Measurements from ENCODE around the gene PARP9.
A peak's percentile ranks its signal among the peaks of the same experiment; 100 is the strongest.
"Not testable (repeated sequence)": the region's sequence is repeated elsewhere in the genome, so short reads cannot be mapped to it uniquely, and the experiment has no call there.

PARP9 gene

DNA sequence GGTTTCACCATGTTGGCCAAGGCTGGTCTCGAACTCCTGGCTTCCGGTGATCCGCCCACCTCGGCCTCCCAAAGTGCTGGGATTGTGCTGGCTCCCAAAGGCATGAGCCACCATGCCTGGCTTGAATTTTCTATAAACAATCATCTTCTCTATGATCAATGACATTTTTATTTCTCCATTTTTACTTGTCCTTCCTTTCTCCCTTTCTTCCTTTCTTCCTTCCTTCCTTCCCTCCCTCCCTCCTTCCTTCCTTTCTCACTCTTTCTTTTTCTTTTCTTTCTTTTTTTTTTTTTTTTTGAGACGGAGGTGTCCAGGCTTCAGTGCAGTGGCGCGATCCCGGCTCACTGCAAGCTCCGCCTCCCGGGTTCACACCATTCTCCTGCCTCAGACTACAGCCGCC lies 40.8 kb downstream of the PARP9 start:
- no peak for DNase-seq (ENCODE audit: low read depth in 4 of 4, low spot score in 1 of 4)

DNA sequence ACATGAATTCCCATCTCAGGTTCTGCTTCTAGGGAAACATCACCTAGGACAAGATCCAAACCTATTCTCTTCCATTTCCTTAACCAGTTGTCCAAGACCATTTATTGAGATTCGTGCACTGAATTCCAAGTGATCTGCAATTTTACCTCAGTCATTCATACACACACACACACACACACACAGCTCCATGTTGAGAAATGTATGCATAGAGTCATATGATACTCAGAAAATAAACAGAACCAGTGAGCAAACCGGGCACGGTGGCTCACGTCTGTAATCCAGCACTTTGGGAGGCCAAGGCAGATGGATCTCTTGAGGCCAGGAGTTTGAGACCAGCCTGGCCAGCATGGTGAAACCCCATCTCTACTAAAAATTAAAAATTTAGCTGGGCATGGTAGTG lies 43.2 kb downstream of the PARP9 start:
- no peak for DNase-seq (ENCODE audit: low read depth in 4 of 4, low spot score in 1 of 4)

DNA sequence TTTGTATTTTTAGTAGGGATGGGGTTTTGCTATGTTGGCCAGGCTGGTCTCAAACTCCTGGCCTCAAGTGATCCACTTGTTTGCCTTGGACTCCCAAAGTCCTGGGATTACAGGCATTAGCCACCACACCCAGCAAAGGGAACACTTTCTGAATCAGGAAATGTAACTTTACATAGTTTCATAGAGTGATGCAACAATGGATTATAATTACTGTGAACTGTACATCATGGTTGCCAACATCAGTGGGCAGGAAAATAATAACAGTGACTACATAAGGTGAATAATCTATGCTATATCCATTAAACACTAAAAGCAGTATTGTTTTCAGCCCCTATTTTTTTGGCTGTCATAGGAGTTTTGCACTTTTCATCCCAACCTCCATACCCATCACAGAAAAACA lies 44.4 kb downstream of the PARP9 start:
- no peak for DNase-seq (ENCODE audit: low read depth in 4 of 4, low spot score in 1 of 4)

DNA sequence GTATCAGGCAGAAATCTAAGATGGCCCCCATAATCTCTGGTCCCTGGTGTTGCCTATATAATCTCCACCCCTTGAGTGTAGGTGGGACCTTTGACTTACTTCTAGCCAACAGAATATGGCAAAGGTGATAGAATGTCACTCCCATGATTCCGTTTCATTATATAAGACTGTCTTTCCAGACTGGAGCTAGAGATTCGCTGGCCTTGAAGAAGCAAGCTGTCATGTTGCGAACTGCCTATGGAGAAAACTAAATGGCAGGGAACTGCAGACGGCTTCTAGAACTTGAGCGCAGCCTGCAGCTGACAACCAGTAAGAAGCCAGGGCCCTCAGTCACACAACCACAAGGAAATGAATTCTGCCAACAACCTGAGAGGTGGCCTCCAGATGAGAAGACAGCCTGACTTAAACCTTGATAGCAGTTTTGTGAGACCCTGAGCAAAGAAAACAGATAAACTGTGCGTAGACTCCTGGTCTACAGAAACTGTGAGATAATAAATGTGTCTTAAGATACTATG lies 47.2 kb downstream of the PARP9 start:
- no peak for DNase-seq (ENCODE audit: low read depth in 4 of 4, low spot score in 1 of 4)

DNA sequence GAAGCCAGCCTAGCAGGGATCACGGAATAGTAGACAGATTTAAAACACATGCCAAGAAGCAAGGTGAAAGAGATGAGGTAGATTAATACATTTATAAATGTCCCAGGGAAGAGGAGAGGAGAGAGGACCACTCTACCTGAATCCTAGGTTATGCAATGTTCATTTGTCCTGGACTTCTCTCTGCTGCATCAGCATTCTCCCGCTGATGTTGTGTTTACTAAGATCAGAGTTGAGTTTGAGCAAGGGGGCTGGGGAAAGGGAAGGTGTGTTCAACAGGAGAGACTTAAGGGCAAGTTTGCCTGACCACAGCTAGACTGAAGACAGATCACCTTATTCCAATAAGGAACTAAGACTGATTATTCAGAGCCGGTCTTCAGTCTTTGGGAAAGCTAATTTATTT lies 48.2 kb downstream of the PARP9 start:
- DNase-seq (ENCODE audit: low read depth in 4 of 4, low spot score in 1 of 4) = no peak

DNA sequence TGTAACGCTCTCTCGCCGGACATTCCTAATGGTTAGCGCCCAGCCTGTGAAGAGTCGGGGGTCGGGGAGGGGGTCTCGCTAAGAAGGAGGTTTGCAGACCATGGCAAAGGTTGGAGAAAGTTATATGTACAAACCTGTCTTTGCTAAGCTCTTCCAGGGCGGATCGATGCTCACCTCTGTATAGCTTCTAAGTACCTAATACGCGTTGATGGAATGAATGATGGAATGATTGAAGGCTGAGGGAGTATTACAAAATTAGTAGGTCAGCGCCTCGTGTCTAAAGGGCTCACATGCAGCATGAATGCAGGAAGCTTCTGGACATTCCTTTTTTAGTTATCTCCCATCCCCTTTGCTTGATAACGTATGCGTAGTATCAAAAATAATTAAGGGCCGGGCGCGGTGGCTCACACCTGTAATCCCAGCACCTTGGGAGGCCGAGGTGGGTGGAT lies 49.1 kb downstream of the PARP9 start:
- DNase-seq (ENCODE audit: low read depth in 4 of 4, low spot score in 1 of 4) = no peak

DNA sequence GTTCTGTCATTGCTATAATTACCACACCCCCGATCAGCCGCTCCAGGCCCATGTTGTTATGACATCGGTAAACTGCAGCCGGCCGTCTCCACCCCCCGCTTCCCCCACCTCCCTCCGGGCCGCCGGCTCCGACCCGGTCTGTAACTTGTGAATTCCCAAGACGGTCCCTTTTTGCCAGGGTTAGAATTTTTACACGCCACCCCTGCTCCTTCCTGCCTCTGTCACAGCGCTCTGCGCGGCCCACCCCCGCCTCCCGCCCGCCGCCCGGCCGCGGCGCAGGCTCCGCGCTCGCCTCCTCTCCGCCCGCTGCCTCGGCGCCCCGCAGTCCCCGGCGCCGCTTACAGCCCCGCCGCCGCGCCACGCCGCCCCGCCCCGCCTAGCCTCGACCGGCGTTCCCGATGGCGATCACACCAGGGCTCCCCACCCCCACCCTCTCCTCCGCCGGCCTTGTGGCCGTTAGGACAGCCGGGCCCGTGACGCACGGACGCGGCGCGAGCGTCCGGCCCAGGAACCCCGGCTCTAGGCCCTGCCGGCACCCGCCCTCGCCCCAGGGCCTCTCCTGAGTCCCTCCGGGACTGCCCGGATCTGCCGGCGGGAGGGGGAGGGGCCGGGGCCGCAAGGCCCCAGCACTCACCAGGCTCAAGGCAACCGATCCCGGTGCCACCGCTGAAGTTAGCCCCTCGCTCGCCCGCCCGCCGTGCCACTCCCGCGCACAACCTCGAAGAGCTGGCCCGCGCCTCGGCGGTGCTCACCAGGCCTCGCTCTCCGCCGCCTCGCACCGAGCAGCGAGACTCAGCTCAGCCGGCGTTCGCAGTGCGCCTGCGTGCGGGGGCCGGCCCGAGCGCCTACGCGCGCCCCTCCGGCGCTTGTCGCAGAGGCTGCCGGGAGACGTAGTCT lies 49.7 kb downstream of the PARP9 start, which contains the start of gene KPNA1:
TSS of gene KPNA1 (minus strand) at position 817 of the 897 bp plus-strand sequence. CDS start 18,374 bp downstream, outside the sequence.
- DNase-seq (ENCODE audit: low read depth in 4 of 4, low spot score in 1 of 4) = peak; percentile 60 to 82 (median 73)

DNA sequence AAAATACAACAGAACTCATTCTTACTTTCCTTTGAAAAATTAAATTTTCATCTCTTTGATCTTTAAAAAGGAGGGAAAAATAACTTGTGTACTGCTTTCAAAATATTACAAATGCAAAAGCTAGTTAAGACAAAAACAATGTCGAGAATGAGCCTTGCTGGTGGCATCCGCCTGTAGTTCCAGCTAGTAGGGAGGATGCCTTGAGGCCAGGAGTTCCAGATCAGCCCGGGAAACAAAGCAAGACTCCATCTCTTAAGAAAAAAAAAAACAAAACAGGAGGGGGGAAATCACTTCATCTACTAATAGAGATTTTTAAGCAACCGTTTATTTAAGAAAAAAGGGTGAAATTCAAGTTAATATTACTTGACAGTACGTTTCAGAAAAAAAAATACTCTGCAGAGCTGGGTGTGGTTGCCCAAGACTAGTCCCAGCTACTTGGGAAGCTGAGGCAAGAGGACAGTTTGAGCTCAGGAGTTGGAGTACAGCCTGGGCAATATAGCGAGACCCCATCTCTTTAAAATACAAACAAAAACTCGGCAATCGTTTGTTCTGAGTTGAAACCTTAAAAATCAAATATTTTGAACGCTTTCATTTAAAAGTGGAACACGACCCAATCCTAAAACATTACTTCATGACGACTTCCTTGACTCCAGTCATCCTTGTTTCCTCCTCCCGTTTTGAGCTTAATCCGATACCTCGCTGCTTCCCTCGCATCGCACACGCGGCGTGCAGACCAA lies 50.5 kb downstream of the PARP9 start:
- no peak for DNase-seq (ENCODE audit: low read depth in 4 of 4, low spot score in 1 of 4)

DNA sequence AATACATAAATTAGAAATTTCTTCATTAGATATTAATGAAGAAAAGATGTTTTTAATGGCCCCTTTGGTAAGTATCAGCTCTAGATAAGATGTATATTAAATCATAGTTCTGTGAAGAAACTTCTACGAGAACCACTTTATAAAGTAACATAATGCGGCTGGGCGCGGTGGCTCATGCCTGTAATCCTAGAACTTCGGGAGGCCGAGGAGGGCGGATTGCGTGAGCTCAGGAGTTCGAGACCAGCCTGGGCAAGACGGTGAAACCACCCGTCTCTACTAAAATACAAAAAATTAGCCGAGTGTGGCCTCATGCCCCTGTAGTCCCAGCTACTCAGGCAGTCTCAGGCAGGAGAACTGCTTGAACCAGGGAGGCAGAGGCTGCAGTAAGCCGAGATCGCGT lies 51.8 kb downstream of the PARP9 start:
- DNase-seq (ENCODE audit: low read depth in 4 of 4, low spot score in 1 of 4) = no peak

DNA sequence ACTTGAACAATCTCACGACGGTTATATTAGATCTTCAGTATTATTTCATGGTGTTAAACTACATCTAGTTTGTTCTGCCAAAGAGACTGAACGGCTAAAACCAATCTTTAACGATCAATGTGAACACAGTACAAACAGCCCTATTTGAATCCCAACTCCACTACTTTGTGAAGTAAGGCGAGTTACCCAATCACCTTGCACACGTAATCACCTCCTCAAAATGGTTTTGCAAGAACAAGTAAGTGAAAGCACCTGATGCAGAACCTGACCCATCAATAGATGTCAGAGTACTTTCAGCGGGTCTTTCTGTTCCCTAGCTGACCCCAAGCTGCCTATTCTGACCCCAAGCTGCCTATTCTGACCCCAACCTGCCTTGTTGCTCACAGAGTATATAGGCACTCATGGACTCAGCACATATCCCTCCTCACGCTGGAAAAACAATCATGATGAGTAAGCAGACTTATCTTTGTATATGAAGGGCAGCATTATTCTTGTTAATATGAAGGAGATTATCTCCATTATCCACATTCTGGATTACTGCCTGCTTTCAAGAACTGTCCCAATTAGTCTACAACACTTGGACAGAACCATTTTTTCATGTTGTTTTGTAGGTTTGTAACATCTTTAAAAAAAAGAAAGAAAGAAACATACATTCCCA lies 53.1 kb downstream of the PARP9 start:
- no peak for DNase-seq (ENCODE audit: low read depth in 4 of 4, low spot score in 1 of 4)

DNA sequence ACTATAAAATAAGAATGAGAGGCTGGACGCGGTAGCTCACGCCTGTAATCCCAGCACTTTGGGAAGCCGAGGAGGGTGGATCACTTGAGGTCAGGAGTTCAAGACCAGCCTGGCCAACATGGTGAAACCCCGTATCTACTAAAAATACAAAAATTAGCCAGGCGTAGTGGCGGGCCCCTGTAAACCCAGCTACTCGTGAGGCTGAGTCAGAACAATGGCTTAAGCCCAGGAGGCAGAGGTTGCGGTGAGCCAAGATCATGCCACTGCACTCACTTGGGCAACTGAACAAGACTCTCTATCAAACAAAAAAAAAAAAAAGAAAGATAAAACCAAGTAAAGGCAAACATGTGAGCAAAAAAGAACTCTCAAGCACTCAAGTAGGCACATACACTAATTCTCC lies 55.2 kb downstream of the PARP9 start:
- not testable (repeated sequence) for DNase-seq (ENCODE audit: low read depth in 4 of 4, low spot score in 1 of 4)

DNA sequence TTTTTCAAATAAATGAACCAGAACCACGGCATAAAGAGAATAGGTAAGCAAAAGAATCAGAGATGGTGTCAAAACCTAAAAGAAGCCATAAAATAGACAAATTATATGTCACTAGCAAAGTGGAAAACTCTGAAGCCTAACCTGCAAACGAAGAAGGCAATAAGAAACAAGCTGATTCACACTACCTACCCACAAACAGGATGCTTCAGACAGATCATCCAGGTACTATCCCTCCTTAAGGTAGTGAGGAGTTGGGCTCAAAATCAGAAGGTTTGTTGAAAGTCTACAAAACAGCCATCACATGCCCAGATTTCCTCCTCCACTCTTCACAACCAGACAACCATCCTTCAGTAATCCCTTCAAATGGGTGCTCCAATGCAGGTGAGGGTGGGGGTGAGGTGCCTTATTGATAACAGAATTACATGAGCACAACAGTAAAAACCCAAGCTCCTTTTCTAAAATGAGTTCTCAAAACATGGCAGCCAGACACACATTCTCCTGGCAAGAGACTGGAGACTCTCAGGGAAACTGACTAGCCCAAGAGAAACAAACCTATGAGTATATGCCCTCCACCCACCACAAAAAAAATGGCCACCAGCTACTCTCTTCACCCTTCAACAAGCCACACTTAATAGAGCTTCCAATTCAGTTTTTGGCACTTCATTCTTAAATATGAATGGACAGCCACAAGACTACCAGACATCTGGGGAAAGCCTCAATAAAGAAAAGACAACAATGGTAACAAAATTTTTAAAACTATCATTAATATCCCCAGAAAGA lies 55.8 kb downstream of the PARP9 start:
- DNase-seq (ENCODE audit: low read depth in 4 of 4, low spot score in 1 of 4) = no peak

DNA sequence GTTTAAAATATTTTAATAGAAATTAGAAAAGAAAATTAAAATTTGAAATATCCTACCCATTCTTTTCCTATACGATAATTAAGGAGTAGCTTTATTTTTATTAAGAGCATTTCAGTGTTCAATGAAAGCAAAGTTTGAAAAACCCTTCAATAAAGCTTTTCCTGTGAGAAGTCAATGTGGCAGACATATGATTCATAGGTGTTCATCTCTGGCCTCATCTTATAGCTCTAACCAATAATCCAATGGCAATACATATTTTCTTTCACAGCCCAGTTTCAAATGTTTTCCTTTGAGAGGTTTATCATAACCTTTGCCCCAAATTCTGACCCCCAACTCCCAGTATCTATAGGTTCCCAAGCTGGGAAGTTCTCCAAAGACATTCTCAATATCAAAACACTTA lies 57.6 kb downstream of the PARP9 start:
- no peak for DNase-seq (ENCODE audit: low read depth in 4 of 4, low spot score in 1 of 4)

DNA sequence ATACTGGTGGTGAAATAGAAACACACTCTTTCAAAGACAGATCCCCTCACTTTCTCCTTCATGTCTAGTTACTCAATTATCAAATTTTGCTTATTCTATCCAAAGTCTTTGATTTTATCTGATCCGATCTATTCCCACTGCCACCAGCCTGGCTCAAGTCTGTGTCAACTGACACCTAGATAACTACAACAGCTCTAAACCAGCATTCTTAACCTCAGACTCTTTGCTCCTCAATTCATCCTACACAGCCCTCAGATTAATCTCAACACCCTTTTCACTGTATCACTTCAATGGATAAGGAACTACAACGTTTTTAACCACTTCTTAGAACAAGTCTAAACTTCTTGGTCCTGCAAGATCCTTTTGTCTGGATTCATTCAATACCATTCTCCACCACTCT lies 58.4 kb downstream of the PARP9 start:
- DNase-seq (ENCODE audit: low read depth in 4 of 4, low spot score in 1 of 4) = no peak

DNA sequence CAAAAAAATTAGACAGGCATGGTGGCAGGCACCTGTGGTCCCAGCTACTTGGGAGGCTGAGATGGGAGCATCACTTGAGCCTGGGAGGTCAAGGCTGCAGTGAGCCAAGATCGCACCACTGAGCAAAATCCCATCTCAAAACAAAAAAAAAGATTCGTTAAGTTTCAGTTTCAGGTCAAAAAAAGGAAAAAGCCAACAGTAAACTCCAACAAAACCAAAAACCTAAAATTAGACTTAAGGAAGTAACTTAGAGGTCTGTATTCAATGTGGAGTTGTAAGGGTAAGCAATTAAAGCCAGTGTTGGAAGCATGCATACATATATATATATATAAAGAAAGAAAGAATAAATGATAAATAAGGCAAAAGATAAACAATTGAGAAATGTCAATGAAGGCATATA lies 61.2 kb downstream of the PARP9 start:
- DNase-seq (ENCODE audit: low read depth in 4 of 4, low spot score in 1 of 4) = no peak

DNA sequence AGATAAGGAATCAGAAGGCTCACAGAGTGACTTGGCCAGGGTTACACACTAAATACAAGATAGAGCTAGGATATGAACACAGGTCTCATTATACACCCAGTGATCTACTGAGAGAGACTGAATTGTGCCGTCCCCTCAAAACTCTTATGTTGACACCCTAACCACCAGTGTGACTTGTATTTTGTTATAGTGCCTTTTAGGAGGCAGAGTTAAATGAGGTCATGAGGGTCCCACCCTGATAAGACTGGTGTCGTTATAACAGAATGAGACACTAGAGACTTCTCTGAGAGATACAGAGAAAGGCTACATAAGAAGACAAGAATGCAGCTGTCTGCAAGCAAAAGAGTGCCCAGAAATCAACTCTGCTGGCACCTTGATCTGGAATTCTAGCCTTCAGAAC lies 62.0 kb downstream of the PARP9 start:
- DNase-seq (ENCODE audit: low read depth in 4 of 4, low spot score in 1 of 4) = no peak

DNA sequence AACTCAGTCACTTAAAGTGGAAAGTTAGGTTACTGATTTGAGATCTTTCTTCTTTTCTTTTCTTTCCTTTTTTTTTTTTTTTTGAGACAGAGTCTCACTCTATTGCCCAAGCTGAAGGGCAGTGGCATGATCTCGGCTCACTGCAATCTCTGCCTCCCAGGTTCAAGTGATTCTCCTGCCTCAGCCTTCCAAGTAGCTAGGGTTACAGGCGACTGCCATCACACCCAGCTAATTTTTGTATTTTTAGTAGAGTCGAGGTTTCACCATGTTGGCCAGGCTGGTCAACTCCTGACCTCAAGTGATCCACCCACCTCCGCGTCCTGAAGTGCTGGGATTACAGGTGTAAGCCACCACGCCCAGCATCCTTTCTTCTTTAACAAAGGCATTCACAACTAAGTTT lies 63.1 kb downstream of the PARP9 start:
- DNase-seq (ENCODE audit: low read depth in 4 of 4, low spot score in 1 of 4) = not testable (repeated sequence)

DNA sequence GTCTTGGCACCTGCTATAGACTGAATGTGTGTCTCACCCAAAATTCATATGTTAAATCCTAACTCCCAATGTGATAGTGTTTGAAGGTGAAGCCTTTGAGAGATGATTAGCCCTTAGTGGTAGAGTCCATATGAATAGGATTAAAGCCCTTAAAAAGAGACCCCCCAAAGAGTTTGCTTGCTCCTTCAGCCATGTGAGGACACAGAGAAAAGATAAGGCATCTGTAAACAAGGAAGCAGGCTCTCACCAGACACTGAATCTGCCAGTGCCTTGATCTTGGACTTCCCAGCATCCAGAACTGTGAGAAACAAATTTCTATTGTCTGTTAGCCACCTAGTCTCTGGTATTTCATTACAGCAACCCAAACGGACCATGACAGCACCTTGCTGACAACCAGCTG lies 65.9 kb downstream of the PARP9 start:
- DNase-seq (ENCODE audit: low read depth in 4 of 4, low spot score in 1 of 4) = no peak

DNA sequence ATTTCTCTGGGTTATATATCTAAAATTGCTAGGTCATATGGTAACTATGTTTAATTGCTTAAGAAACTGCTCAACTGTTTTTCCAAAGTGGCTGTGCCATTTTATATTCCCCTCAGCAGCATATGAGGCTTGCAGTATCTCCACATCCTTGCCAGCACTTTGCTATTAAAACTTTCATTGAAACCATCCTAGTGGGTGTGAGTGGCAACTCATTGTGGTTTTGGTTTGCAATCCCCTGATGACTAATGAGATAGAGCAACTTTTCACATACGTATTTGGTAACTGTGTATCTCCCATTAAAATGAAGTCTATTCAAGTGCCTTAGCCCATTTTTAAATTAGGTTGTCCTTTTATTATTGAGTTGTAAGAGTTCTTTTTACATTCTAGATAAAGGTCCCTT lies 66.7 kb downstream of the PARP9 start:
- peak in 1 of 4 experiments; percentile 11 for DNase-seq (ENCODE audit: low read depth in 4 of 4, low spot score in 1 of 4)

DNA sequence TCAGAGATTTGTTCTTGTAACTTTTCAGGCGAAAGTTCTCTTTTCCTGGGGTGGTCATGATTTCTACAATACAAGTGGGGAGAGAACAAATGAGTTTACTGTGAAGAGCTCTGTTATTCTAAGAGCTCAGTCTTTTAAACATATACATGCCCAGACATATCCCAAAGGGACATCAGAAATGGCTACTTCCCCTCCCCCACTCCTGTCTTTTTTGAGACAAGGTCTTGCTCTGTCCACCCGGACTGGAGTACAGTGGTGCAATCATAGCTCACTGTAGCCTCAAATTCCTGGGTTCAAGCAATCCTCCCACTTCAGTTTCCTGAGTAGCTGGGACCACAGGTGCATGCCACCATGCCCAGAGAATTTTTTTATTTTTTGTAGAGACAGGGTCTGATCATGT lies 67.6 kb downstream of the PARP9 start:
- DNase-seq (ENCODE audit: low read depth in 4 of 4, low spot score in 1 of 4) = no peak

DNA sequence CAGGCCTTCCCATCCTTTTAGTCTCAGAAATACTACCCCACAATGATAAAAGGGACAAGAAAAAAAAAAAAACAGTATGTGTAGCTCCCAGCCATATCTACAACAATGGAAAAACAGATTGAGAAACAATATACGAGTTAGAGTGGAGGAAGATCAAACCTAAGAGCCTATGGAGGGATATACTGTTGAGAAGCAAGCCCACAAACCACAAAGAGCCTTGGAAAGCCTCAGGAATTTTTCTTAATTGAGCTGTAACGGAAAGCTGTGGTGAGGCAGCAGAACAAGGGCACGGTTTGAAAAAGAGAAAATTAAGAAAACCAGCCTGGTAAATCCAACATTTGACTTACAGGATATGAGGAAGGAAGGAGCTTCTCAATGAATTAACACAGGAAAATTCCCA lies 70.8 kb downstream of the PARP9 start:
- DNase-seq (ENCODE audit: low read depth in 4 of 4, low spot score in 1 of 4) = no peak
